NCI-H226 (cell line): ENCODE results near the gene MMS19.

Experiments
- DNase-seq: peaks from one replicate; pipeline ENCODE4 v3.0.0-alpha.2; 2015

Gene MMS19

DNA sequence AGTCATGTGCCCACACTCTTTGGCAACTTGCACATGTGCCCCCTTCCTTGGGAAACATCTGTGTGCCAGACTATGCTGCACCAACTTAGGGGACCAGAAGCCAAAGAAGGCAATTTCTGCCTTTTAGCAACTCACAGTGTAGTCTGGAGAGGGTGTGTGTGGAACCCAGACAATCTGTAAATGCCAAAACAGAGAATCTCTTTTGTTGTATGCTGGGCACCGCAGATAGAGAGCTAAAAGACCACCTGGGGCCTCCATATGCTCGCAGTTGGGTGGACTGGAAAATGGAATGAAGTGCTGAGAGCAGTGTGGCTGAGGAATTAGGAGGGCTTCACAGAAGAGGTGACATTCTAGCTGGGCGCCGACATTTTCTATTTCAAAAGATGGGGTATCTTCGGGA, 26.9 kb upstream of the MMS19 start:
- no peak for DNase-seq

DNA sequence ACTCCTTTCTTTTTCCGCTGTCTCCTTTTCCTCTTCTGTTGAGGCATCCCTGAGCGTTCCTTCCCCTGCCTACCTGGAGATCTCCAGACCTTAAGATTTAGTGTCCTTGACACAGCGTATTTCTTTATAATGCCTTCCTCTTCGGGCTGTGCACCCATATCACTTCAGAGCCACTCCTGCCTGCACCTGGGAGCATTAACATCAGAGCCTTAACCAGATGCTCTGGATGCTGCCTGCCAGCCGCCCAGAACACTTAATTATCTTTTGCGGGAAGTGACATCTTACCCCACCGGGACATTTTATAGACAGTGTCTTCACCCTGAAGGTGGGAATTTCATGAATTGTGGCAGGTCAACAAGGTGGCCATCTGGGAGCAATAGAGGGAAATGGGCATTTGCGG, 24.7 kb upstream of the MMS19 start:
- DNase-seq: no peak

DNA sequence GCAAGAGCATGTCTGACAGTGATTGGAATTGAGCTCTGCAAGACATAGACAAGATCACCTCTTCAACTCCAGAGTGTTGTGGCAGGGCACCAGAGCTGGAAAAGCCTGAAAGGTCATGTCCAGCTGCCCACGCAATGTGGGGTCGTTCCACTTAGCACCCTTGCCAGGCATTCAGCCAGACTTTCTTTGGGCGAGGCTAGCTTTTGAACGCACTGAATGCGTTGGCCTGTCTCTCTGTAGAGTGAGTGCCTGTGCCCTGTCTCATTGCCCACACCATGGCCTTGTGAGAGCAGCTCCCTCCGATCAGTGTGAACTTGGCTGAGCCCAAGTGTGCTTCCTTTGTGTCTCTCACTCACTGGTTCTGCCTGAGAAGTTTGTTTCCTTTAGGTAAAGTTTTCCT, 23.8 kb upstream of the MMS19 start:
- no peak for DNase-seq

DNA sequence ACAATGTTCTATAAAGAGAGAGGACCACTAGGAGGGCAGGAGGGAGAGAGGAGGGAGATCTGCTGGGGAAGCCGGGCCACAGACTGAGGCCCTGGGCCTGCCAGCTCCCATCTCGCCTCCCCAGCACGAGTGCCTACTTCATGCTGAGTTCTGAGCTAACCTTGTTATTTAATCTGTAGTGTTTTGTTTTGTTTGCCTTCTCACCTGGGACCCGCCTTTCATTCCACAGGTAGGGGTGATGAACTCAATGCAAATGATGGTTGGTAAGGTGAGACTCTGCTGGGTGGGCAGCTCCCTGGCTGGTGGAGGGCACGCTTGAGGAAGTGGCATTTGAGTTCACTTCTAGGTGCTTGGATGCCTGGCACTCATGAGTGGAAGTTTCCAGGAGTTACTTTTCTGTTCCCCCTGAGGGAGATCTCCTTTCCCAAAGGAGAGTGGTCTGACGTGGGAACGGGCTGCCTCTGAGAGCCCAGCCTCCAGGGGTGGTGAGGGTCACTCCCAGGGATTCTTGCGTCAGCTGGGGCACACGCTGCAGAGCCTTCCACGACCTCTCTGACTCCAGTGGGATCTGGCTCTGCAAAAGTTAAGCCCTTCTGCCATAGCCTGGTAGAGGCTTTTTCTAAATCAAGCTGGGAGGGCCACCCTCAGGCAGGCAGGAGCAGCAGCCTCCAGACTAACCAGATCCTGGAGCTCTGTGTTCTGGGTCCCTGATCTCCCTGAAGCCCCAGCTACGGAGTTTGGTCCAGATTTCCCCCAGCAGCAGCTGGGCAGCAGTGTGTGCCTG, 22.9 kb upstream of the MMS19 start:
- DNase-seq: no peak

GRCh38 chr10:97520520-97520919, 22.3 kb upstream of the MMS19 start:
- no peak for DNase-seq

DNA sequence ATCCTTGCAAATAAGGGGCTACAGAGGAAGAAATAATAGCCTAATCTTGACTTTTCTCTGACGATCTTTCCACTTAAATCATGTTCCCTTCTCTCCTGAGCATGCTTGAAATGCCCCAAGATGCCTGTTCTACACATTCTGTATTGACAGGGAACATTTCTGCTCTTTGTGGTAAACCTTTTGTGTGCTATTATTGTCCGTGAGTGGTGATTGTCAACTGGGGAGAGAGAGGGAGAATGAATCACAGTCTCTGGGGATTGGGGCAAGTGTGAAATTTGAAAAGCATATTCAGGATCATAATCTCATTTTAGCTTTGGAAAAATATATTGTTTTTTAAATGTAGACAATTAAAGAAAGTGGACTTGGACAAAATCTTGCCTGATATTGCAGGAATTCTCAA, 21.1 kb upstream of the MMS19 start:
- no peak for DNase-seq

- peak; percentile 39 for DNase-seq
Observed at GRCh38 chr10:97518301-97519043, 20.2 kb upstream of the MMS19 start.

GRCh38 chr10:97517778-97518300, 19.6 kb upstream of the MMS19 start:
- no peak for DNase-seq

- DNase-seq: no peak
Observed at GRCh38 chr10:97517096-97517750, 19.0 kb upstream of the MMS19 start.

DNA sequence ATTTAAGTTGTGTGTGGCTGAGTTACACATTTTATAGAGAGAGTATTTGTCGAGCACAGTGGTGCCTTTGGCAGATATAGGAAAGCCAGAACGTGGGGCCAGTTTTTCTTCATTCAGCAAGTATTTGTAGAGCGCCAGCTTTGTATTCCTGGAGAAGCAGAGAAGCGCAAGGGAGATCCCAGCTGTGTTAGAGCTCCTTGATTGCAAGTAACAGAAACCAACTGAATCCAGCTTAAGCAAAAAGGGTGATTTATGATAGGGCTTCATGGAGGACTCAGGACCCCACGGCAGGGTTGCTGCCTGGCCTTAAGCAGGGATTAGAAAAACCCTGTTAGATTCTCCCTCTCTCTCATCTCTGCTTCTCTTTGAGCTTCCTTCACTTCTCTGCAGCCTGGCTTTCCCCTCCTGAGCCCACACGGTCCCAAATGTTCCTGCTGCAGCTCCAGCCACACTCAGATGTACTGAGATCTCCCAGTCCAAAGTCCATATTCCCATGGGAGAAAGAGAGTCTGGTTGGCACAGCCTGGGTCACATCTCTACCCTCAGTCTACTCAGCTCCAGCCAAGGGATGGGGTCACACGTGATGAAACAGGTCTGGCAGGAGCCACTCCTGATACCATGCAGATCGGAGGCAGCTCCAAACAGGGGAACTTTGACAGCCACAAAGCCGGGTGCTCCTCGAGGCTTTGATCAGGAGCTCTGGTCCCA, 17.2 kb upstream of the MMS19 start:
- DNase-seq: no peak

DNA sequence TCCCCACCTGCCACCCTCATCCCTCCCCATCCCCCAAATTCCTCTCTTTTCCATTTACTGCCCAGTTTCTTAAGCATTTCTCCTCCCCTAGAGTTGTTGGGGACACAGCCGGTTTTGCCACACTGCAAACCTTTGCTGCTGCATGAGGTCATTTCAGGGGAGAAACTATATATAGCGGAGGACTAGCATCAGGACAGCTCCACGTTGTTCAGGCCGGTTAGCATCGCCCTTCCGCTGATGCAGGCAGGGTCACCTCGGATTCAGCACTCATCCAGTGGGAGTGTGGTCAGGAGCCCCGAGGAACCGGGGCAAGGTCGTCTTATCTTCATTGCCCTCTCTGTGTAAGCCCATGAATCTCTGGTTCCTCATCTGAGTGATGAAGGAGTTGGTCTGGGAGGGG, 16.1 kb upstream of the MMS19 start:
- DNase-seq: no peak

- DNase-seq: no peak
Observed at GRCh38 chr10:97512993-97513392, 14.8 kb upstream of the MMS19 start.

DNA sequence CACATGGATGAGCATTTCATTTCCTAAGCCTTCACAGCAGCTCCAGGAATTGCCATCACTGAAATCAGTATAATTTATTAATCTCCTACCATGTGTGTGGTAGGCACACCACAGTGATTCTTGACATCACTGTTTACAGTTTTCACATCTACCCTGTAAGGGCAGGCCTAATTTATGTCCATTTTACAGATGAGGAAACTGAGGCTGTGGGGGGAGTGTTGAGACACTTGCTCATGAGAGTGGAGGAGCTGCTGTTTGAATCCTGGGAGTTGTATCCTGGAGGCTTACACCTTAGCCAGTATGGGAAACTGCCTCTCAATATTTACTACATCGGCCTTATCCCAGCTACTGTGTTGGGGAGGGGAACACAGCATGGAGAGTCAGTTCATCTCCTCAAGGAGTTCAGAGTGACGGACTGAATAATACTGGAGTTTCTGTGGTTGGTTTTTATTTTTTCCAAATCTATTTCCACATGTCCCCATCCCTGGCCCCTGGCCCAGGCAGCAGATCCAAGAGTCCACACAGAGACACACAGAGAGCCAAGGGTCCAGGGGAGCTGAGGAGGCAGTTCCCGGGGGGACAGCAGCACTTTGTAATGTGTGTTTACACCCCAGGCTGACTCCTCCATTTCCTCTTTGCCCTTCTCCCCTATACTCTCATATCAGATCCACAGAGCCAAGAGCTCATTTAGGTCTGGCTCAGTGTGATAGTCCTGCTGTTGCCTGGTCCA, 13.7 kb upstream of the MMS19 start:
- no peak for DNase-seq

DNA sequence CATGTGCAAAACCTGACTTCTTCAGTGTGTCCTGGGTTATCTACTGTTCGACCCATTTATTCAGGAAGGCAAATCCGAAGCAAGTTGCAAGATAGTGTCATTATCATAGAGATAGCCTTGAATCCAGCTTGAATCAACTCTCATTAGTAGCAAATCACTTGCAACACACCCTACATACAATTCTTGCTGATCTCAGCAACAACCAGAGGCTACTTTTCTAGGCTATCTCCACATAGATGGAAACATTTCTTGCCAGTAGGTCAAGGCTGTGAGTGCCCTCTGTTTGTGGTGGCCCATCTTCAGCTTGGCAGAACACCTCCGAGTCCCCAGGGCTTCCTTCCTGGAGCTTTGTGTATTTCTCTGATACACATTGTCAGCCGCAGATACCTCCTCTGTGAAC, 12.5 kb upstream of the MMS19 start:
- DNase-seq: no peak

DNA sequence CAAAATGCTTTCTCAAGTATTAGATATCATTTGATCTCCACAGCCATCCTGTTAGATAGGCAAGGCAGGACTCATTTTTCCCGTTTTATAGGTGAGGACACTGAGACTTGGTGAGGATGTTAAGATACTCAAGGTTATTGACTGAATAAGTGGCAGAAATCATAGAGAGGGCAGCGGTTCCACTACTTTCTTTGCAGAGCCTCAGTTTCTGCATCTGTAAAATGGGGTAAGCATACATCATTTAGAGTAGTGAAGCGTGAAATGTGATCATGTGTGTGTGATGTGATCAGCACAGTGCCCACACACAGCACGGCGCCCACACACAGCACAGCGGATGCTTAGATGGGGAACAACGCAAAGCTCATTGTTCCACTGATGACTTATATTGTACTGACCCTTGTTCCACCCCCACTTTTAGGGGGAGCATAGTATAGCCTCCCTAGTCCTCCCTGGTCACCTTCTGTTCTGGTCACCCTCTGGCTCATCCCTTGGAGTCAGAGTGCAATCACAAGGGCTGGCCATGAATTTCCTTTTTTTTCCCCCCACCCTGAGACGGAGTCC, 11.0 kb upstream of the MMS19 start:
- DNase-seq: no peak

GRCh38 chr10:97508342-97508741, 10.1 kb upstream of the MMS19 start:
- peak; percentile 44 for DNase-seq

DNA sequence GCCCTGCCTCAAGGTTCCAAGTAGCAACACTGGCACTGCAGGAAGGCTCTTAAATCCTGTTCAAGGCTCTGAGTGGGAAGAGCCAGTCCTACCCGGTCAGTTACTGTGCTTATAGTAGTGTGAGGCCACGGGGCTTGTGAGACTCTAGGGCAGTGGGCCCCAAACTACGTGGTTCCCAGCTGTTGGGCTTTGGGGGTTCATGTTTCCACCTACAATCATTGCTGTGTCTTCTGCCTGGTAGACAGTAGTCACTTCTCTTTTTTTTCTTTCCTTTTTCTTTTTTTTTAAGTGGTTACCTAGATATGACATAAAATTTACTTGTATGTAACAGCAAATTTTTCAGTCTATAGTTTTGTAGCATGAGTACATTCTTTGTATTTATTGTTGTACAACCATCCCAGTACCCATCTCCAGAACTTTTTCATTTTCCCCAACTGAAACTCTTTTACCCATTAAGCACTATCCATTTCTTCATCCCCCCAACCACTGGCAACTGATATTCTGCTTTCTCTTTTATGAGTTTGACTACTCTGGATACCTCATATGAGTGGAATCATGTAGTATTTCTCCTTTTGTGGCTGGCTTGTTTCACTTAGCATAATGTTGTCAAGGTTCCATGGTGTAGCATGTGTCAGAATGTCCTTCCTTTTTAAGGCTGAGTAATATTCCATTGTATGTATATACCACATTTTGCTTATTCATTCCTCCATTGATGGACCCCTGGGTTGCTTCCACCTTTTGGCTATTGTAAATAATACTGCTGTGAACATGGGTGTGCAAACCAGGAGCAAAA, 8.2 kb upstream of the MMS19 start:
- no peak for DNase-seq

GRCh38 chr10:97505152-97505551, 6.9 kb upstream of the MMS19 start:
- no peak for DNase-seq

GRCh38 chr10:97503406-97503805, 5.2 kb upstream of the MMS19 start:
- DNase-seq: no peak

DNA sequence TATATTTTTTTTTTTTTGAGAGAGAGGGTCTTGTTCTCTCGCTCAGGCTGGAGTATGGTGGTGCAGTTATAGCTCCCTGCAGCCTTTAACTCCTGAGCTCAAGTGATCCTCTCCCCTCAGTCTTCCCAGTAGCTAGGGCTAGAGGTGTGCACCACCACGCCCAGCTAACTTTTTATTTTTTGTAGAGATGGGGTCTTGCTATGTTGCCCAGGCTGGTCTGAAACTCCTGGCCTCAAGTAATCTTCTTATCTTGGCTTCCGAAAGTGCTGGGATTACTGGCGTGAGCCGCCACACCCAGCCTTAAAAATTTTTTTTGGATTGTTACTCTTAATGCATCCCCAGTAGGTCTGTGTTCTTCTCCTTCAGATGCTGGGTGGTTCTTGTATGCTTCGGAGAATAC, 4.7 kb upstream of the MMS19 start:
- no peak for DNase-seq

- DNase-seq: no peak
Observed at GRCh38 chr10:97500297-97500575, 2.0 kb upstream of the MMS19 start.
